NCI-H1436 treated with DMSO at 0.1 percent for 48 hours (cell line): ENCODE measurements around the gene TAF7L.
"Not testable (repeated sequence)": the region's sequence is repeated elsewhere in the genome, so short reads cannot be mapped to it uniquely, and the experiment has no call there.

Source experiments
- DNase-seq: peaks from one replicate; lab custom pipeline; 2025; lab: John Stamatoyannopoulos, UW

TAF7L gene

GRCh38 chrX:101290957-101291603 is at the start of gene TAF7L:
TAF7L (minus strand) TSS chrX:101291334; CDS start chrX:101287543, 3,791 bp downstream.
- no peak for DNase-seq

DNA sequence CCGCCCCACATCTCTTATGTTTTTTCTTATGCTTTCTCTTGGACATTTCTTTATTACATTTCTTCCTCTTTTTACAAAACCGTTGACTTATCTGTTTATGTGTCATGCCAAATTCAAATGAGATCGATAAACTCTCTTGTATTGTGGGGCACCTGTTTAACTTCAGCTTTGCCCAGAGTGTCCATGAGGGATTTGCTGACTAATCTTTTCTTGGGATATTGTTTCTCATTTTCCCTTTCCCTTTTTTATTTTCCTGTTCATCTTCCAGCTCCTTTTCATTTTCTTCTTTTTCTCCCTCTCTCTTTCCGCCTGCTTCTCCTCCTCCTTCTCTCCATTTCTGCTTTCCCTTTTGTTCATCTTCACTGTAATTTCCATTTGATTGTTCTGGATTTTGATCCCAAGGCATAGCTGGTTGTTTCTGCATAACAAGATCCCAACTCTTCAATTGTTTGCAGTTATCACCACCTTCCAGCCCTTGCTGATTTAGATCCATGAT is 46.7 kb upstream of the TAF7L start:
- no peak for DNase-seq

DNA sequence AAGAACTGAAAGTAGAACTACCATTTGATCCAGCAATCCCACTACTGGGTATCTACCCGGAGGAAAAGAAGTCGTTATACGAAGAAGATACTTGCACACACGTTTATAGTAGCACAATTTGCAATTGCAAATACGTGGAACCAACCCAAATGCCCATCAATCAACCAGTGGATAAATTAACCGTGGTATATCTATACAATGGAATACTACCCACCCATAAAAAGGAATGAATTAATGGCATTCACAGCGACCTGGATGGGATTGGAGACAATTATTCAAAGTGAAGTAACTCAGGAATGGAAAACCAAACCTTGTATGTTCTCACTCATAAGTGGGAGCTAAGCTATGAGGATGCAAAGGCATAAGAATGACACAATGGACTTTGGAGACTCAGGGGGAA is 43.2 kb upstream of the TAF7L start:
- DNase-seq = not testable (repeated sequence)

- not testable (repeated sequence) for DNase-seq
Observed at GRCh38 chrX:101326600-101326999, 35.5 kb upstream of the TAF7L start.

- no peak for DNase-seq
Observed at GRCh38 chrX:101303790-101304189, 12.7 kb upstream of the TAF7L start.

DNA sequence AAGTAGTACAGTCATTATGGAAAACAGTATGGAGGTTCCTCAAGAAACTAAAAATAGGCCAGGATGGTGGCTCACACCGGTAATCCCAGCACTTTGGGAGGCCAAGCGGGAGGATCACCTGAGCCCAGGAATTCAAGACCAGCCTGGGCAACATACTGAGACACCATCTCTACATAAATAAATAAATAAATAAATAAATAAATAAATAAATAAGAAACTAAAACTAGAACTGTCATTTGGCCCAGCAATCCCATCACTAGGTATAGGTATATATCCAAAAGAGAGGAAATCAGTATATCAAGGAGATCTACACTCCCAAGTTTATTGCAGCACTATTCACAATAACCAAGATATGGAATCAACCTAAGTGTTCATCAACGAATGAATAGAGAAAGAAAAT is 4.5 kb upstream of the TAF7L start:
- not testable (repeated sequence) for DNase-seq

GRCh38 chrX:101287402-101287801 is 3.7 kb downstream of the TAF7L start:
- DNase-seq = no peak

DNA sequence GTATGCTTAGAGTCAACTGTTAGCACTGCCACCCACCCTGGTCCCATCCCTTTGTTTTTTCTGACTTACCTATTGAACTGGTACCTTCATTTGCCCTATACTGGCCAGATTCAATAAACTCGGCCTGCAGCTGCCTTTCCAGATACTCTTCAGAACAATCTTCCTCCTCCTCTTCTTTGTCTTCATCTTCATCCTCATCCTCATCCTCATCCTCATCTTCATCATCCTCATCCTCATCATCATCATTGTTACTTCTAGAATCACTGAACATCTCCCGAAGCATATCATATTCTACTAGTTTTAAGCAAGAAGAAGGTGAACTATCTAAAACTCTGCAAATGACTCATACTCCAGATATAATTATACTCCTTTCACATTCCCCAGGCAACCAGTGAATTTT is 14.9 kb downstream of the TAF7L start:
- DNase-seq = no peak

GRCh38 chrX:101274198-101274597 is 16.9 kb downstream of the TAF7L start:
- DNase-seq = no peak

GRCh38 chrX:101265869-101266428 is 25.2 kb downstream of the TAF7L start:
- DNase-seq = no peak

DNA sequence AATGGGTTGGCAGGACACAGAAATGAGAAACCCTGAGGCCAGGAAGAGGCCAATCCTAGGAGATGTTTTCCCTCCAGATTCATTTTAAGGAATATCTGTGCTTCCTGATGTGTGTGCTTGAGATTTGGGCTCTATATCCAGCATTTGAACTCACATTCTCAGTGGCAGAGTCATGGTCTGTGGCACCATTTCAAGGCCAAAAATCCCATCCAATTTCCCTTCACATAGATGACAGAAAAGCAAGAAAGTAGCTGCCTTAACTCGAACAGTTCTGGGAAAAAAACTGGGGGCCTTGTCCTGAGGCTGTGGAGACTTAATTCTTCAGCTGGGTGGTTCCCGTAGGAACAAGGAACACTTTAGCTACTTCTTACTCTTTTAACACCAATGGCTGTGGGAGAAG is 27.4 kb downstream of the TAF7L start:
- no peak for DNase-seq

DNA sequence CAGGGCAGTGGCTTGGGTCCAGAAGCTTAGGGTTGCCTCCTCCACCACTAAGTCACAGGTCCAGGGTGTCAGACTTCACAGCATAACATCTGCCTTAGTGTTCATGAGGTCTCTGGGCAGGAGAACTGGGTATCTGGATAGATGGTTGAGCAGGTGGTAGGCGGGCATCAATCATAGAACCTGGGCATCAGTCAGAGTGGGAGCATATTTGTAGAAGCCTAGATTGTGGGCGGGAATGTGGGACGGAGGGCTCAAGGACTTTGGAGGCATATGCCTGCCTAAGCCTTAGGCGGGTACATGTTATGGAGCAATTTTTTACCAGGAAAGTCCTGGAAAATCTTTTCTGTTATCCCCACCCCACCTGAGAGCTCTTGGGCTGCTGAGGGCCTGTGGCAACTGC is 28.5 kb downstream of the TAF7L start:
- no peak for DNase-seq

- DNase-seq = no peak
Observed at GRCh38 chrX:101260435-101260834, 30.7 kb downstream of the TAF7L start.

DNA sequence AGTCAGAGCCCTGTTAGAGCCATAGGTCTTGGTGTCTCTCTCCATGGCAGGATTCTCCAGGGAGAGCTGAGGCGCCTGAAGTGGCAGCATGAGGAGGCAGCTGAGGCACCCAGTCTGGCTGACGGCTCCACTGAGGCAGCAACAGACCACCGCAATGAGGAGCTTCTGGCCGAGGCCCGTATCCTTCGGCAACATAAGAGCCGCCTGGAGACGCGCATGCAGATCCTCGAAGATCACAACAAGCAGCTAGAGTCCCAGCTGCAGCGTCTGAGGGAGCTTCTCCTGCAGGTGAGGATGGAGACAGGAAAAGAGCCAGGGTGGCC is 32.9 kb downstream of the TAF7L start:
- no peak for DNase-seq

GRCh38 chrX:101257448-101258258 is 33.5 kb downstream of the TAF7L start:
- DNase-seq = no peak

DNA sequence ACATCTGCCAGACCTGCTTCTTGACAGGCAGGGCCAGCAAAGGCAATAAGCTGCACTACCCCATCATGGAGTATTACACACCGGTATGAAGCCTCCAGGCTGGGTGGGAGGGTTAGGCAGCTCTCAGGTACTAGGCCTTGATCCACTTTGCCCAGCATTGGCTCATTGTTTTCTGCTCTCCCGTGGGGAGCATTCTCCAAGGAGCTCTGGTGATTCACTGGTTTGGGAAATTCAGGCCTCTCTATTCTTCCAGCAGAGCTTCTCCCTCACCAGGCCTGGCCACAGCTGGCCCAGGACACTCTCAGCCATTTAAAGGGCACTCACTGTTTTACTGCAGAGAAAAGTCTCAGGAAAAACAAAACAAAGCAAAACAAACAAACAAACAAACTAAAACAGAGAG is 38.5 kb downstream of the TAF7L start:
- no peak for DNase-seq

- no peak for DNase-seq
Observed at GRCh38 chrX:101241531-101241930, 49.6 kb downstream of the TAF7L start.

DNA sequence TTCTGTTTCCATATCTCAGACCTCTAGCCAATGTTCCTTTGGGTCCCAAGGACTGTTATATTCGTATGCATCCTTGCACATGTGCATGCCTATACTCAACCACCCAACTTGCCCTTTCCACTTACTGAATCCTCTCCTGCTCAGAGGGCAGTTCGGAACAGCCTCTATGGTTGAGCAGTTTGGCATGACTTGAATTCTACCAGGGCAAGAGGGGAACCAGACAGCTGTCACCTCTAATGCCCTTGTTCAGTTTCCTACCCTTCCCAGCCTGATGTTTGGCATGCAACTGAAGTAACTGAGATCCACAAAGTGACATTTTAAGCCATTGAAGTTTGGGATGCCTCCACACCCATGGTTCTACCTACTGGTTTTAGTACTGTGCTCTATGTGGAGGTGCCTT is 54.1 kb downstream of the TAF7L start:
- no peak for DNase-seq

DNA sequence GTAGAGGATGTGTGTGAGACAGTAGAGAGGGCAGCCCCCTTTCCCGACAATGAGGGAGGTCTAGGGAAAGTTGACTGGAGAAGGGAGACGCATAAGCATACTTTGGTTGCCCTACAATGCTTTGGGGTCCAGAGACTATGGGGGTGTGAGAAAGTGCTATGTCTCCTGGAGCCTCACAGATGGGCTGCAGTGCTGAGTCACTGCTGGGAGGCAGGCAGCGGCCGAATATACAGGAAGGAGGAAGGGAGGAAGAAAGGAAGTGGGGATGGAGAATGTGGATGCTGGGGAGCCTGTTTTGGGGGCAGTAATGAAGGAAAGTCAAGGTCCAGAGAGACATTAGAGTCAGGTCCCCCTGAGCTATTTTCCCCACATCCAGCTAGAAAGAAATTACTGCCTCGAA is 58.8 kb downstream of the TAF7L start:
- DNase-seq = no peak

DNA sequence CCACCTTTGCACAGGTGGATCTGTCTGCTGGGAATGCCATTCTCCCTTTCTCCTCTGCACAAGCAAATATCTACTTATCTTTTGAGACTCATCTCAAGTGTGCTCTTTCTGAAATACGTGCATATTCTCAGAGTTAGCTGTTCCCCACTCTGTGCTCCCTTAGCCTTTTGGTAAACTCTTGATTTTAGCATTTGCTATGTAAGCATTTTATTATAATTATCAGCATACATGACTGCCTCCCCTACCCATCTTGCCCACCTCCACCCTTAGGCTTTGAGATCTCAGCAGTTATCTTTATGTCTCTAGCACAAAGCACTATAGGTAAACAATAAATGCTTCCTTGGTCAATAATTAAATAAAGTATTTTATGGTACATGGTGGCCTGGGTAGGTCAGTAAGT is 60.1 kb downstream of the TAF7L start:
- no peak for DNase-seq

GRCh38 chrX:101230636-101231035 is 60.5 kb downstream of the TAF7L start:
- DNase-seq = no peak

- no peak for DNase-seq
Observed at GRCh38 chrX:101229170-101229569, 62.0 kb downstream of the TAF7L start.

DNA sequence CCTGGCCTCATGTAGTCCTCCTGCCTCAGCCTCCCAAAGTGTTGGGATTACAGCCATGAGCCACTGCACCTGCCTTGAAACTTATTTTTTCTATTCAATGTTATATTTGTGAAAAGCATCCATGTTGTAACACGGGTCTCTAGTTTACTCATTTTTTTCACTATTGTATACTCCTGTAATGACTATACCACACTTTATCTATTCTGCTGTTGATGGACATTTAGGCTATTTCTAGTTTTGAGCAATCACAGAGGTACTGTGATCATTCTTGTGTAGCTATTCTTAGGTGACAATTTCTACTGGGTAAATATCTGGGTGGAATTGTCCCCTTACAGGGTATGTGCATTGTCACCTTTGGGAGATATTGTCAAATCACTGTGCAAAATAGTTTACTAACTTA is 67.9 kb downstream of the TAF7L start:
- DNase-seq = no peak
